ENCODE data around the gene DRC3. TPM values are rescaled to one million over a fixed set of nuclear protein-coding genes. Genes with fewer than 3 reads are reported as not detected.

Gene DRC3
- total and polyA plus RNA-seq, 10 of the 15 experiments (the other 5 are each of a cell fraction or from before 2014, with no cell fraction given), result 0.18 to 2.3 (median 0.60) TPM; not detected in 3

DNA sequence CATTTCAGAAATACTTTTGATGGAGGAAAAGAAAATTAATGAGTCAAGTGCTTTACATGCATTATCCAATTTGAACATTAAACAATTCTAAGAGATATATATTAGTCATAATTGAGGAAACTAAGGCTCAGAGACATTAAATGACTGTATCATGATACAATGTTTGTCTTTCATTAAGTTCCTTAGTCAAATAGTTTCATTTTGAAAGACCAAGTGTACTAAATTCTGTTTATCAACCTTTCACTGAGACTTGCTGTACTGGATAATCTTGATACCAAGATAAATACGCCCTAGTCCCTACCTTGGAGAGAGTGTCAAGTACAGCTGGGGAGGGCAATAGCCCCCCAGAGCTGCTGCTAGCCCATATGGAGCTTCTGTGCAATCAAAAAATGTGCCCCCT lies 24.7 kb upstream of the DRC3 start (continued):
- TF ChIP-seq PRDM15 (CRISPR knock-in tag; IDR thresholded peaks at IDR 0.05) (no peak), NFXL1 (IDR thresholded peaks at IDR 0.05; ENCODE audit: borderline replicate concordance) (no peak), CREB1 (IDR thresholded peaks at IDR 0.05; ENCODE audit: low read depth) (no peak), NFYA (IDR thresholded peaks at IDR 0.05; ENCODE audit: borderline replicate concordance, low read depth, low read length) (no peak)
- TF ChIP-seq, protein P1, sequence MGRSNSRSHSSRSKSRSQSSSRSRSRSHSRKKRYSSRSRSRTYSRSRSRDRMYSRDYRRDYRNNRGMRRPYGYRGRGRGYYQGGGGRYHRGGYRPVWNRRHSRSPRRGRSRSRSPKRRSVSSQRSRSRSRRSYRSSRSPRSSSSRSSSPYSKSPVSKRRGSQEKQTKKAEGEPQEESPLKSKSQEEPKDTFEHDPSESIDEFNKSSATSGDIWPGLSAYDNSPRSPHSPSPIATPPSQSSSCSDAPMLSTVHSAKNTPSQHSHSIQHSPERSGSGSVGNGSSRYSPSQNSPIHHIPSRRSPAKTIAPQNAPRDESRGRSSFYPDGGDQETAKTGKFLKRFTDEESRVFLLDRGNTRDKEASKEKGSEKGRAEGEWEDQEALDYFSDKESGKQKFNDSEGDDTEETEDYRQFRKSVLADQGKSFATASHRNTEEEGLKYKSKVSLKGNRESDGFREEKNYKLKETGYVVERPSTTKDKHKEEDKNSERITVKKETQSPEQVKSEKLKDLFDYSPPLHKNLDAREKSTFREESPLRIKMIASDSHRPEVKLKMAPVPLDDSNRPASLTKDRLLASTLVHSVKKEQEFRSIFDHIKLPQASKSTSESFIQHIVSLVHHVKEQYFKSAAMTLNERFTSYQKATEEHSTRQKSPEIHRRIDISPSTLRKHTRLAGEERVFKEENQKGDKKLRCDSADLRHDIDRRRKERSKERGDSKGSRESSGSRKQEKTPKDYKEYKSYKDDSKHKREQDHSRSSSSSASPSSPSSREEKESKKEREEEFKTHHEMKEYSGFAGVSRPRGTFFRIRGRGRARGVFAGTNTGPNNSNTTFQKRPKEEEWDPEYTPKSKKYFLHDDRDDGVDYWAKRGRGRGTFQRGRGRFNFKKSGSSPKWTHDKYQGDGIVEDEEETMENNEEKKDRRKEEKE (IDR thresholded peaks at IDR 0.05), result no peak

GRCh38 chr17:17950347-17950746 lies 22.3 kb upstream of the DRC3 start:
- ChIA-PET SMC1A (ENCODE audit: uncharacterized antibody, unreplicated experiment) (no interaction called here), CTCF (no interaction called here), RAD21 (ENCODE audit: unreplicated experiment) (no interaction called here), POLR2A (interaction anchor here (1.0 kb wide), 1 partner anchor 32 kb away, joined by 4 read pairs; no protein-coding TSS in a partner anchor)
- BruUV-seq (replicated peaks), result no TSS peak
- Histone ChIP-seq H3K9me3 (replicated peaks; ENCODE audit: control insufficient read depth, insufficient read depth, low read length) (no peaks in the 10 kb centered on the region), H3K79me2 (ENCODE audit: control insufficient read depth, insufficient read depth, low read length) (no peaks in the 10 kb centered on the region), H3K27ac (ENCODE audit: control insufficient read depth, insufficient read depth) (no peak overlapping the region), H3K9ac (ENCODE audit: control insufficient read depth, insufficient read depth, low read length) (no peak overlapping the region), H3K27me3 (replicated peaks in 1 of 2; ENCODE audit: control insufficient read depth in 2 of 2, insufficient read depth in 2 of 2, low read length in 1 of 2) (no peaks in the 10 kb centered on the region), H4K20me1 (ENCODE audit: control insufficient read depth, insufficient read depth) (no peaks in the 10 kb centered on the region), H3K36me3 (ENCODE audit: control insufficient read depth in 2 of 2, insufficient read depth in 2 of 2, low read length in 1 of 2) (no peaks in the 10 kb centered on the region), H3K4me3 (no peak overlapping the region), H3K4me1 (ENCODE audit: control insufficient read depth, insufficient read depth, low read length) (no peaks in the 10 kb centered on the region), H3K4me2 (ENCODE audit: control insufficient read depth, insufficient read depth) (no peak overlapping the region), H2AFZ (ENCODE audit: control insufficient read depth, low read depth, low read length) (no peak overlapping the region)
- TF ChIP-seq, protein P2, sequence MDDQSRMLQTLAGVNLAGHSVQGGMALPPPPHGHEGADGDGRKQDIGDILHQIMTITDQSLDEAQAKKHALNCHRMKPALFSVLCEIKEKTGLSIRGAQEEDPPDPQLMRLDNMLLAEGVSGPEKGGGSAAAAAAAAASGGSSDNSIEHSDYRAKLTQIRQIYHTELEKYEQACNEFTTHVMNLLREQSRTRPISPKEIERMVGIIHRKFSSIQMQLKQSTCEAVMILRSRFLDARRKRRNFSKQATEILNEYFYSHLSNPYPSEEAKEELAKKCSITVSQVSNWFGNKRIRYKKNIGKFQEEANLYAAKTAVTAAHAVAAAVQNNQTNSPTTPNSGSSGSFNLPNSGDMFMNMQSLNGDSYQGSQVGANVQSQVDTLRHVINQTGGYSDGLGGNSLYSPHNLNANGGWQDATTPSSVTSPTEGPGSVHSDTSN (IDR thresholded peaks at IDR 0.05; ENCODE audit: insufficient replicate concordance, low read depth, low read length), result no peak
- ATAC-seq (no peak), DNase-seq (ENCODE audit: low read depth, low spot score) (no peak), FAIRE-seq (no peak)
- in situ Hi-C loops (cut with MboI) (no loop called here), intact Hi-C loops (cut with micrococcal nuclease; ENCODE audit: unreplicated experiment) (no loop called here)
- 84% methylated on average over 7 of the region's 7 CpGs for WGBS (ENCODE audit: insufficient coverage, insufficient replicate concordance, low lambda C conversion rate, missing lambda C conversion rate)
